ENCODE measurements around the gene TSC22D2.
"Not testable (repeated sequence)": the region's sequence is repeated elsewhere in the genome, so short reads cannot be mapped to it uniquely, and the experiment has no call there.

DNA sequence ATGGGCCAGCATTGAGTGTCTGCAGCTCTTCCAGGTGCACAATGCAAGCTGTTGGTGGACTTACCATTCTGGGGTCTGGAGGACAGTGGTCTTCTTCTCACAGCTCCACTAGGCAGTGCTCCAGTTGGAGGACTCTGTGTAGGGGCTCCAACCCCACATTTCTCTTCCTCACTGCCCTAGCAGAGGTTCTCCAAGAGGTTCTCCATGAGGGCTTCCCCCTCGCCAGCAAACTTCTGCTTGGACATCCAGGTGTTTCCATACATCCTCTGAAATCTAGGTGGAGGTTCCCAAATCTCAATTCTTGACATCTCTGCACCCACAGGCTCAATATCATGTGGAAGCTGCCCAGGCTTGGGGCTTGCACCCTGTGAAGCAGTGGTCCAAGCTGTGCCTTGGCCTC lies 92.9 kb downstream of the TSC22D2 start:
- TF ChIP-seq, protein P1, sequence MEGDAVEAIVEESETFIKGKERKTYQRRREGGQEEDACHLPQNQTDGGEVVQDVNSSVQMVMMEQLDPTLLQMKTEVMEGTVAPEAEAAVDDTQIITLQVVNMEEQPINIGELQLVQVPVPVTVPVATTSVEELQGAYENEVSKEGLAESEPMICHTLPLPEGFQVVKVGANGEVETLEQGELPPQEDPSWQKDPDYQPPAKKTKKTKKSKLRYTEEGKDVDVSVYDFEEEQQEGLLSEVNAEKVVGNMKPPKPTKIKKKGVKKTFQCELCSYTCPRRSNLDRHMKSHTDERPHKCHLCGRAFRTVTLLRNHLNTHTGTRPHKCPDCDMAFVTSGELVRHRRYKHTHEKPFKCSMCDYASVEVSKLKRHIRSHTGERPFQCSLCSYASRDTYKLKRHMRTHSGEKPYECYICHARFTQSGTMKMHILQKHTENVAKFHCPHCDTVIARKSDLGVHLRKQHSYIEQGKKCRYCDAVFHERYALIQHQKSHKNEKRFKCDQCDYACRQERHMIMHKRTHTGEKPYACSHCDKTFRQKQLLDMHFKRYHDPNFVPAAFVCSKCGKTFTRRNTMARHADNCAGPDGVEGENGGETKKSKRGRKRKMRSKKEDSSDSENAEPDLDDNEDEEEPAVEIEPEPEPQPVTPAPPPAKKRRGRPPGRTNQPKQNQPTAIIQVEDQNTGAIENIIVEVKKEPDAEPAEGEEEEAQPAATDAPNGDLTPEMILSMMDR (IDR thresholded peaks at IDR 0.05; ENCODE audit: low read depth, low read length), result not testable (repeated sequence)
- TF ChIP-seq, protein P2, sequence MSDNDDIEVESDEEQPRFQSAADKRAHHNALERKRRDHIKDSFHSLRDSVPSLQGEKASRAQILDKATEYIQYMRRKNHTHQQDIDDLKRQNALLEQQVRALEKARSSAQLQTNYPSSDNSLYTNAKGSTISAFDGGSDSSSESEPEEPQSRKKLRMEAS (IDR thresholded peaks at IDR 0.05; ENCODE audit: low read depth, low read length), result not testable (repeated sequence)
- TF ChIP-seq POLR2A (IDR thresholded peaks at IDR 0.05; ENCODE audit: extremely low read depth, insufficient read length), result not testable (repeated sequence)

All from NB4 (cell line).